22Rv1 (cell line): ENCODE results near the gene PRADC1.
"Not testable (repeated sequence)": the region's sequence is repeated elsewhere in the genome, so short reads cannot be mapped to it uniquely, and the experiment has no call there.

ENCODE experiments used
- H3K27ac ChIP-seq: fragments of 450-650 bp; 2 replicates; pipeline ENCODE4 v1.5.1; 2017
- ZFX ChIP-seq: fragments of 450-650 bp; IDR thresholded peaks from 2 replicates; pipeline ENCODE4 v1.6.1; 2017; ENCODE audit warnings: antibody characterized with exemption, borderline replicate concordance
- TF ChIP-seq, protein P1 (sequence below): fragments of 450-650 bp; IDR thresholded peaks from 2 replicates; pipeline ENCODE4 v1.5.1; 2017; ENCODE audit warnings: mild to moderate bottlenecking

The PRADC1 gene

GRCh38 chr2:73263540-73264331, 30.7 kb upstream of the PRADC1 start:
- no peak for TF ChIP-seq ZFX
- TF ChIP-seq, protein P1, sequence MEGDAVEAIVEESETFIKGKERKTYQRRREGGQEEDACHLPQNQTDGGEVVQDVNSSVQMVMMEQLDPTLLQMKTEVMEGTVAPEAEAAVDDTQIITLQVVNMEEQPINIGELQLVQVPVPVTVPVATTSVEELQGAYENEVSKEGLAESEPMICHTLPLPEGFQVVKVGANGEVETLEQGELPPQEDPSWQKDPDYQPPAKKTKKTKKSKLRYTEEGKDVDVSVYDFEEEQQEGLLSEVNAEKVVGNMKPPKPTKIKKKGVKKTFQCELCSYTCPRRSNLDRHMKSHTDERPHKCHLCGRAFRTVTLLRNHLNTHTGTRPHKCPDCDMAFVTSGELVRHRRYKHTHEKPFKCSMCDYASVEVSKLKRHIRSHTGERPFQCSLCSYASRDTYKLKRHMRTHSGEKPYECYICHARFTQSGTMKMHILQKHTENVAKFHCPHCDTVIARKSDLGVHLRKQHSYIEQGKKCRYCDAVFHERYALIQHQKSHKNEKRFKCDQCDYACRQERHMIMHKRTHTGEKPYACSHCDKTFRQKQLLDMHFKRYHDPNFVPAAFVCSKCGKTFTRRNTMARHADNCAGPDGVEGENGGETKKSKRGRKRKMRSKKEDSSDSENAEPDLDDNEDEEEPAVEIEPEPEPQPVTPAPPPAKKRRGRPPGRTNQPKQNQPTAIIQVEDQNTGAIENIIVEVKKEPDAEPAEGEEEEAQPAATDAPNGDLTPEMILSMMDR, result no peak
- H3K27ac ChIP-seq, result no peak overlapping the region

DNA sequence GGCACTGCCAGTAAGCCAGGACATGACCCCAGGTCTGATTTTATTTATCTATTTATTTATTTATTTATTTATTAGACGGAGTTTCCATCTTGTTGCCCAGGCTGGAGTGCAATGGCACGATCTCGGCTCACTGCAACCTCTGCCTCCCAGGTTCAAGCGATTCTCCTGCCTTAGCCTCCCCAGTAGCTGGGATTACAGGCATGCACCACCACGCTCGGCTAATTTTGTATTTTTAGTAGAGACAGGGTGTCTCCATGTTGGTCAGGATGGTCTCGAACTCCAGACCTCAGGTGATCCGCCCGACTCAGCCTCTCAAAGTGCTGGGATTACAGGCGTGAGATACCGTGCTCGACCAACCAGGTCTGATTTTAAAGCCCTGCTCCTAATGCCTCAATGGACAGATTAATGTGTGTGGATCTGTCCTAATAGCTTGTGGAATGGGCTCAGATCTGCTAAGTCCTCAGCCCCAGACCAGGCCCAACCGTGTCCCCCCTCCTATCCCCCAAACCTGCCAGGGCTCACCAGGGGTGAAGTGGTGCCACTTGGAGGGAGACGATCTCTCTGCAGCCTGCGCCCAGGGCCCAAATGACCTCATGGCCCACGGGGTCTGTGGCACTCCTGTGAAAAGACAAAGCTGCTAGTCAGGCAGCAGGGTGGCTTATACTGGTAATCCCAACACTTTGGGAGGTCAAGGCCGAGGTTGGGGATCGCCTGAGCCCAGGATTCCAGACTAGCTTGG, 29.8 kb upstream of the PRADC1 start:
- not testable (repeated sequence) for H3K27ac ChIP-seq

- TF ChIP-seq, protein P1, result no peak
- TF ChIP-seq ZFX, result no peak
Measured at GRCh38 chr2:73262108-73262651, 29.1 kb upstream of the PRADC1 start.

GRCh38 chr2:73260338-73260984, 27.4 kb upstream of the PRADC1 start:
- no peak overlapping the region for H3K27ac ChIP-seq
- no peak for TF ChIP-seq ZFX
- TF ChIP-seq, protein P1, result peak; percentile 54

More at GRCh38 chr2:73262108-73262651, 29.1 kb upstream of the PRADC1 start:
- no peak overlapping the region for H3K27ac ChIP-seq

DNA sequence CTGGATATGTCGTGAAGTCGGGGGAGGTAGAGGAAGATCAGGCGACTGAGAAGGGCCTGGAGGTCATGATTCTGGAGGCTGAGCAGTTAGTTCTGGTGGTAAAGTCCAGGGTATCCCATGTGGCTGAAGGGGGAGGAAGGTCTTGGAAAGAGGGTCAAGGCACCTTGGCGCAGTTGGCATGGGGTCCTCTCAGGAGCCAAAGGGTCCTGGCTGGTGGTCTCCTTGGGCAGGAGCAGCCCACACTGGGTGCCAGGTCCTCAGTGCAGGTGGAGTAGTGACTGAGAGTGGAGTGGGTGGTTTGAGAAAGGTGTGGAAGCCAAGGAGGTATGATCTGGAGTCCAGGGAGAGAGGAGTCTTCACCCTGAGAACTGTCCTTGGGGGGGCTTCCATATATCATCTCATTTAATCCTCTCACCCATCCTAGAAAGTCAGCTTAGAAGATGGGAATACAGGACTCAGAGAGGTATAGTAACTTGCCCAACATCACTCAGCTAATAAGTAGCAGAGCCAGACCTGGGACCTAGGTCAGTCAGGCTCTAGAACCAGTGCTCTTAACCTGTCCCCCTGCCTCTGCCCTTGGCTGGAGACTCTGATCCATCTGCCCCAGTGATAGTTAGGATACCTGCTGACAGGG, 26.8 kb upstream of the PRADC1 start:
- TF ChIP-seq ZFX, result no peak
- TF ChIP-seq, protein P1, result no peak
- no peak overlapping the region for H3K27ac ChIP-seq

- H3K27ac ChIP-seq, result no peak overlapping the region
- TF ChIP-seq, protein P1, result no peak
- TF ChIP-seq ZFX, result no peak
Measured at GRCh38 chr2:73259276-73259675, 26.2 kb upstream of the PRADC1 start.

DNA sequence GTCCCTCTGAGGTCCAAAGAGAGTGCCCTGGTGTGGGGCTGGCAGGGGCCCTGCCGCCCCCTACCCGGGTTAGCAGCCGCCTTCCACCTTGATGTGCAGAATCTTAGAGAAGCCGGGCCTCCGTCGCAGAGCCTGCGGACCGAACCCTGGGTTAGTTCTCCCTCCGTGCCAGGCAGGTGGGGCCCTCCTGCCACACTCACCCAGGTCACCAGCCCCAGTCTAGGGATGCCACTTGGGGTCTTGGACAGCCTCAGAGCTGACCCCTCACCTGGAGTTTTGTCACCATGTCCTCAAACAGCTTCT, 25.8 kb upstream of the PRADC1 start:
- TF ChIP-seq ZFX, result no peak
- TF ChIP-seq, protein P1, result no peak
- H3K27ac ChIP-seq, result no peak overlapping the region
